ENCODE data around the gene PBX1.

PBX1 gene

DNA sequence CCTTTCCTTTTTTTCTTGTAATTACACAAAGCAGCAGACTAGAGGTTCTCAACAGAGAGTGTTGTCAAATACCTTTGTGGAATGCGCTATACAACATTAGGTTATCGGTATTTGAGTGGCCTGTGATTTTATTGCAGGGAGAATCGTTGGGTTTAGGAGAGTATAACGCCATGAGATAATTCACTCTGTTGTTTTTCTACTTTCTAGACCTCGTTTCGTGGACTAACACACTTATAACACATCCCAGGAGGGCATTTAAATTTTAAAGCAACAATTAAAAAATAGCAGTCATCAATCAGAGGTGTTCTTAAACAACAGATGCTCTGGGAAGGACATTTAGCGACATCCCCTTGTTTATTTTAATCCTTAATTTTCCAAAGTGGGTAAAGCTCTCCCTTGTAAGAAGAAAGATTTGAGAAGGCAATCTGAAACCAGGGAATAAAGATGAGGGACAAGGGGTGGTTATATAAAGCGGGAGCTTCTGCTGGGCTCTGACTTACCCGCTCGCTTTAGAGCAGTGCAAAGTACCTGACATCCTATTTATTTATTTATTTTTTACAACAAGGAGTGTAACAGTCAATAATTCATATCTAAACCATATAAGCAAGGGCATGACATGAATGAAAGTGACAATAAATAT lies 4.9 kb downstream of the PBX1 start:
- no peak for DNase-seq

DNA sequence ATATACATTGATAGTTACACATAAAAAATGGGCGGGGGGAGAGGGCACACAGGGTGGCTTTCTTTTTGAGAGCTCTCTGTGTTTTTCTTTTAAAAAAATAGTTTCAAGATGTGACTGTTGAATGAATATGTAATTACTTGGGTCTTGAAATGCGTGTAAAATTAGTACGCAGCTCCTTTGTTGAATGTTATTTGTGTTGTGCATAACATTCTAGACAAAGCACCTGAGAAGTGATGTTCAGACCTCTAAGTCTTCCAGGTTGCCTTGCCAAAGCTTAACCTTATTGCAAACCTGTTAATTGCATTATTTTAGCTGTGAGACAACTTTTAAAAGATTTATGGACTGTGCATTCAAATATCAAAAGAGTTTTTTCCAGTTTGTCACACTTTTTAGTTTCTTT lies 5.4 kb downstream of the PBX1 start:
- no peak for DNase-seq

DNA sequence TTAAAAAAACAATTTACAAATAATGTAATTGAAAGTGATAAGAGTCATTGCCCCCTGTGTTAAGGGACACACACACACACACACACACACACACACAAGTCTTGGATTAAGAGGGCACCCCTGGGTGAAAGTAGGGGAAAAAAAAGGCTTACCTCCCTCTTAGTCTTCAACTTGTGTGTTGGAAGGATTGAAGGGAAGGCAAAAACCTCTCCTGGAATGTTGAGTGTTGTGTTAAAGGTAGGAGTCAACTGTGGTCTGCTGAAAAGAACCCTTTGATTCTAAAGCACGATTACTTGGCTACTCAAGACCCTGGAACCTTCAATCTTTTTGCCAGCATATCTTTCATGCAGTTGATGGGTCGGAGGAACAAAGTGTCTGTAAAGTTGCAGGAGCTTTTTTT lies 6.4 kb downstream of the PBX1 start:
- no peak for DNase-seq

DNA sequence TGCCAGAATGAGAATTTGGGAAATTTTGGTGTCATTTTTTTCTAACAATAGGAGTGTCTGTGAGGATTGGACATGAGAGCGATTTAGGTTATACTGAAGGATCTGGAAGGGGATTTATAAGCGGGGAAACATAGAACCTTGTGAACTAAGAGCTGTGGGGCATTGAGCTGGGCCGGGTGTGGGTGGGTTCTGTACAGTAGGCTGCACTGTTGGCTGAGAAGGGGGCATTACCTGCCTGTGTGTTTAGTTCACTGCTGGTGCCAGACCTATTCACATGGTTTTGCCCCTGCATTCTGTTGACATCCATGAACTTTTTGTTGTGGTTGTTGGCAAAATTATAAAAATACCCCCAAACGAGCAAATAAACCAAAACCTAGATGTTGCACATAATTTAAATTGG lies 8.8 kb downstream of the PBX1 start:
- DNase-seq = no peak

DNA sequence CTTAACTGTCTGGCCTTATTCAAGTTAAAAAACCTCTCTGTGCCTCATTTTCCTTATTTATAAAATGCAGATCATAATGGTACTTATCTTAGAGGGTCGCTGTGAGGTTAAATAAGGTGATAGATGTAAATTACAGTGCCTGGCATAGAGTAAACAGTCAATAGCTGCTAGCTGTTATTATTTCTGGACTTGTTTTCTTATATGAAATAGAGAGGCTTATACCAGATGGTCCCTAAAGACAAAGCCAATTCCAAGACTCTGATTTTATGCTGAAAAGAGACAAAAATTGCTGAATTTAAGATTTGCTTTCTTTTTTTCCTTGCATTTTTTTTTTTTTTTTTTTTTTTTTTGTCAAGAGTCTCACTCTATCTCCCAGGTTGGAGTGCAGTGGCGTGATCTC lies 10.3 kb downstream of the PBX1 start:
- no peak for DNase-seq

DNA sequence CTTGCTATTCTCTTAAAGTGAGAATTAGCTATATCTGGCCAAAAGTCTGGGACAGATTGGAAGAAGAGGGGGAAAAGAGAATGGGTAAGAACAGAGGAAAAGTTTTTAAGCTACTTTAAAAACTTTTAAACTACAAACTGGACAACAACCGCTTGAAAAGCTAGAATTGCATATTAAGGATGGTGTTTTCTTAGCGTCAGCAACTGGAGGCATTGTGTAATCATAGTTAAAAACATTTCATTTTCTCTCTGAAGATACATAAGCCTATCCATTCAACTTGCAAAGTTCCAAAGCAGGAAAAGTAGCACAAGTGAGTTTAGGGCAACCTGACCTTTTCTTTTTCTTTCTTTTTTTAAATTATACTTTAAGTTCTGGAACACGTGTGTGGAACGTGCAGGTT lies 10.9 kb downstream of the PBX1 start:
- DNase-seq = no peak

DNA sequence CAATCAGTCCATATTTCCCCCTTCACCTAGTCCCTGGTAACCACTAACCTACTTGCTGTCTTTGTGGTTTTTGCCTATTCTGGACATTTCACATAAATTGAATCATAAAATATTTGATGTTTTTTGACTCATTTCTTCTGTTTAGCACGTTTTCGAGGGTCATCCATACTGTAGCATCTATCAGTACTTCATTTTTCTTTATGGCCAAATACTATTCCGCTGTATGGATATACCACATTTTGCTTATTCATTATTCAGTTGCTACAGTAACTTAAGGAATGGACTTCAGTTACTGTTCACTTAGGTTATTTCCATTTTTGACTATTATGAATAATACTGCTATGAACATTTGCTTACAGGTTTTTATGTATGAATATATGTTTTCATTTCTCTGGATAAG lies 12.3 kb downstream of the PBX1 start:
- DNase-seq = no peak

DNA sequence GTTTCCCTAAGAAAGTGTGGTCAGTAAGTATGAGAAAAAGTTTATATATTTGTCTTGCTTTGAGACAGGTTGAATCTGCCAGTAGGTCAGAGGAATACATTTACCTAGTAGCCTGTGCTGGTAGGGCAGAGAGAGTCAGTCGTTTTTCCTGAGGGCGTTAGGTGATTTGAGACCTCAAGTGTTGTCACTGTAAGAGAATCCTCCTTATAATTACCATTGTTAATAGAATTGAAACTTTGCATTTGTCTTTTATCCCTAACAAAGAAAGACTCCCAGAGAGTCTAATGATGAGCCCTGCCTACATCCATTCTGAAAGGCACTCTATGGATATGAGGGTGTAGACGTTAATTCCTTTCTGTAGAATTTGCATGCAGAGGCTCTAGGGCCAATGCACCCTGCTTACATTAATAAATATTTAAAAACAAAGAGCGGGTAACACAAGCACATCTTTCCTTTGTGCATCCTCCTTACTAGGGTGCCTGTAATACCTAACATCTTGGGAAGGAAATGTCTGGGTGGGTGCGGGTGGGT lies 16.4 kb downstream of the PBX1 start:
- DNase-seq = no peak

DNA sequence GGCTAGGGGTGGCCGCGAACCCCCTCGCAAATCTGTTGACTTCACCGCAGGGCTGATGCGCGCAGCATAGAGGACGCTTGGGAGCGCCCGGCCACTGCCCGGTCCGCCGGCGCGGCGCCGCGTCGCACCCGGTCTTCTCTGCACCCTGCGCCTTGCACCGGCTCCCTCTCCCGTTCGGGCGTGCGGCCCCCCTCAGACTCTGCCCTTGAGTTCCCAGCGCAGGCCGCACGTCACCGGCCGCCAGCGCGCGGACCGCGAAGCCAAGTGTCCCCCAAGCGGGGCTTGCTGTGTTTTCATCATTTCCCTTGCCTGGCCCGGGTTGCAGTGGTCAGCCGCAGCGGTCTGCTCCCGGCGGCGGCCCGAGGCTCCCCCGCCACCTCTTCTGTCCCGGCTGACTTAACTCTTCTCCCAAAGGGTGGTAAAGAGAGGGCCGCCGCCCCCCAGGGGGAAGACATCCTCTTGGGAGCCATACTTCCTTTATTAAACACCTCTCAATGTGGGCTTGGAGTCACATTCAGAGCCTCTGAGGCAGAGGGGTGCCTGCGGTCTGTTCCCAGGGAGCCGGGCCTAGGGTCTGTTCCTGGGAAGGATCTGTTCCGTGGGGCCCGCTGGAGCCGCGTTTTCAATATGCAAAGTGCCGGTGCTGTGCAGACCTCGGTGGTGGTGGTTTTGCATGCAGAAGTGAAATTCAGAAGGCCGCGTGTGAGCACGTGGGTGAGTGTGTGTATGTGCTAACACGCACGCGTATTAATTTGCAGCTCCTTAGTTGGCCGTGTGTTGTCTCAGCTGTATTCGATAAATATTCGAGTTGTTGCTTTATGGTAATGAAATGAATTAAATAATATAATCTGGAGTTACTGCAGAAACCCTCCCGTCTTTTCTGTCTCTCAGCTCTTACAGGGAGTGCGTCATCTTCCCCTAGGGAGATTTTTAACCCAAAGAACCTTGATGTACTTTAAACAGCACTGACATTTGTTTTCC lies 17.6 kb downstream of the PBX1 start:
- no peak for DNase-seq

DNA sequence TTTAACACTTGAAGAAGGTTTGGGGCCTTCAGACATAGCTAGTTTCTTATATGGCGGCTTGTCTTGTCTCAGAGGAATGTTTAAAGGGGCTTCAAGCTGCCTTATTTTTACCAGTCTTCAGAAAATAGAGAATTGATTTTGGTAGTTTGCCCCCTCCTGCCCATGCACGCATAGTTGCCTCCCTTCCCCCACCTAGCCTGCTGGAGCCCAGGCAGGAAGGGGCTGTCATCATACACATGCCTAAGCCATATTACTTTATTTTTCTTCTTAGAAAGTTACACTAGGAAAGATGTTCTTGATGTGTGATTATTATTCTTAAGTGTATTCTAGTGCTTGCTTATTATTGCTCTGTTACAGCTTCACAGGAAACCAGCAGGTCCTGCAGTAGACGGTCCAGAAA lies 18.3 kb downstream of the PBX1 start:
- no peak for DNase-seq

DNA sequence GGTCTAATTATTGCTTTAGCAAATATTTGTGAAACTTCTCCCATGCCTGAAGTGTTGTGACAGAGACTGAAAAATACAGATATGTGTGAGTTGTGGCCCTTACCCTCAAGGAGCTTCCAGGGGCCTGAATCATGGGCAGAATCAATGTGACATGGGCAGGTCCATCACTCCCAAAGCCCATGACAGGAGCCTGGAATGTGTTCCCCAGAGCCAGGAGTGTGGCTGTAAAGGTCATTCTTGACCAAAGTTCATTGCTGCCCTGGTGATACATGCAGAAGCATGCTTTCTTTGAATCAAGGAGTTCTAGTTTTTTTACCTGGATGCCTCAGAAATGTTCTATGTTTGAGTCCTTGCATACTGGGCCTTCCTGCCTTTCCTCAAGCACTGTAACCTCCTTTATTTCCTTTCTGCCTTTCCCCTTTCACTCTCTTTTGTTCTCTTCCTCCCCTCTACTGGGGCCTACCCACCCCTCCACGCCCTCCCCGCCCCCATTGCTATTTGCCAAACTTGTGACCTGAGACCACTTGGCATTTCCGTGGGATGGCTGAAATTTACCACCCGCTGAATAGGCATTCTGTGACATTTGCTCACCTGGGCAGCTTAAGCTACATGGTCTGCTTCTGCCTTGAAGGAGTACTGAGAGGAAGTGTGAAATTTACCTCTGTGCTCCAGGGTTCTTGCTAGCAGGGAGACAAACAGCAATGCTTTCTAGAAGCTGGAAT lies 19.7 kb downstream of the PBX1 start:
- no peak for DNase-seq

DNA sequence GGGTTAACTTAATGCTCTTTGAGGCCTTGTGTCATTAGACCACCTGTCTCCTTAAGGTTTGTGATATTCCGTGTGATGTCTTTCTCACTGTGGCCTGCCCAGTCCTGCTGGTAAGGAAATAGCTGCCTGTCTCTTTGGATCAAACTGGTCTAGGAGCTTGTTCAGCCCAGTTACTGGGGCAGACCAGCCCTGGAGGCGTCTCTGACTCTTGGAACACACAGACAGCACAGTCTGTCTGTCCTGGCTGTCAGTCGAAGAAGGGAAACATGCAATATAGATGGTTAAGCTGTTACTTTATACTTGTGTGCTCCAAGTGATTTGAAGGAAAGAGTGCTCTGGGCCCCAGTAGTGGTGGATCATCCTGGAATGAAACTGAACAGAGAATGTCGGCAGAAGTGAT lies 20.4 kb downstream of the PBX1 start:
- DNase-seq = no peak

DNA sequence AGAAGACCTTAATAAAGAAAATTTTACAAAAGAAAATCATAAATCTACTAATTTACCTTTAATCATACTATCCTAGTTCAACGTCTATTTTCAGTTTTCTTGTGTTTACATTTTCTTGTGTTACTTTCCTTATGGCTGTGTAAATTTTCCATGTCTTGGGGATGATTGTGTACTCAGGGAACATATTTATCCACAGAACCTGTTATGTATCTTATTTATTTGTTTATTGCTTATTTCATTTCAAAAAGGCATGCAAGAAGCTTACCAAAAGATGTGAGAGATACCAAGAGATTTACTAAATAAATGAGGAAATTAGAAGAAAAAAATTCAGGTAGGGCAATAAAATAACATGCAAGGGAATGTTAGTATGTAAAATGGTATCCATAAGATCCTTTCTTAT lies 22.8 kb downstream of the PBX1 start:
- no peak for DNase-seq

DNA sequence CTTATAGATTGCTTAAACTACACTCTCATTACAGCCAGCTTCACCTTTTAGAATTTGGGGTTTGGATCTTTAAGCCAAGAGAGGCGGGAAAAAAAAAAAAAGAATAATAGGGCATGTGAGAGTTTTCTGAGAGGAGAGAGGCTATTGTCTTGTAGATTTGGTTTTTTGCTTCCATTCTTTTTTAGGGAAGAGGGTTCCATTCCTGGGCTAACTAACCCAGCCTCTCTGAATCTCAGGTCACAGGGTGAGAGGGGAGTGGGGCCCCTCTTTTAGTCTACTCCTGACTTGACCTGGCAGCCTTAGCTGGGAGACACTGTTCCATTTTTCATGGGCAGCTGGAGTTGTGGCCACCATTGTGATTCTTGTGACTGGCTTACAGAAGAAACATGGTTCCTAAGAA lies 24.2 kb downstream of the PBX1 start:
- no peak for DNase-seq

DNA sequence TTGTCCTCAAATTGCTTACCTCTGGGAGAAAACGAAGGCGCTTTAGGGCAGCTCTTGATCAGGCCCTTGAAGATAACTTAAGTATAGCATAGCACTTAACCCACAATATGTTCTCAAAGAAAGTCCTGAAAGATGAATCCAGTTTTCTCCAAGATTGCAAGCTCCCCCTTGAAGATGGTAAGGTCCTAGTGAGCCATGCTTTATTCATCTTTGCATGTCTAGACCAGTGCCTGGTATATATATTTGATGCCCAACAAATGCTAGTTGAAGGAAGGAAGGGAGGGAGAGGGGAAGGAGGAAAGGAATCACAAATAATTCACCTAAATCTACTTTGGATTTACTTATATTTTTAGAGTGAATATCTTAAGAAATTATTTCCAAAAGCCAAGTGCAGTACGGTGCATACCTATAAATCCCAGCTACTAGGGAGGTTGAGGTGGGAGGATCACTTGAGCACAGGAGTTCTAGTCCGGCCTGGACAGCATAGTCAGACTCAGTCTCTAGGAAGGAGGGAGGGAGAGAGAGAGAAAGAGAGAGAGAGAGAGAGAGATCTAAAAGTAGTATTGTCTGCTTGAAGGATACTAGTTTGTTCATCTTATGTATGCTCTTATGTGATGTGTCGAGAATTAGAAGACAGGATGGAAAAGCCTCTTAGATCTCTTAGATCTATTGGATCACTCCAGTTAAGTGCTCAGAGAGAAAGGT lies 25.0 kb downstream of the PBX1 start:
- DNase-seq = no peak

DNA sequence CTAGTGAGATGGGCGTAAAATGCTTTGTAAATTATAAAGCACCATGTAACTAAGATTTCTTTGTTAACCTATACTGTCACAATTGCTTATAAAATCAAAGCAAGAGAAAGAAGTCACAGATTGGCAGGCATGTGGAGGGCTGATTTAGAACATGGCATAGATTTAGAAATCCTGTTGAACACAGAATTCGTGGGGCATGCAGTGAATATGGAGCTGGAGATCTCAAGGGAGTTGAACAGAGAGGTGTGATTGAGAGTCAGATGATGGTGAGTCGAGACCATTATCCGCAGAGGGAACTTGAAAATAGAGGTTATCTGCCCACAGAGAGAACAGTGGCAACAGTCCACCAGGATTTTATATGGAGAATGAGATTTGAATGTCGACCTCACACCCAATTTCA lies 27.6 kb downstream of the PBX1 start:
- no peak for DNase-seq

DNA sequence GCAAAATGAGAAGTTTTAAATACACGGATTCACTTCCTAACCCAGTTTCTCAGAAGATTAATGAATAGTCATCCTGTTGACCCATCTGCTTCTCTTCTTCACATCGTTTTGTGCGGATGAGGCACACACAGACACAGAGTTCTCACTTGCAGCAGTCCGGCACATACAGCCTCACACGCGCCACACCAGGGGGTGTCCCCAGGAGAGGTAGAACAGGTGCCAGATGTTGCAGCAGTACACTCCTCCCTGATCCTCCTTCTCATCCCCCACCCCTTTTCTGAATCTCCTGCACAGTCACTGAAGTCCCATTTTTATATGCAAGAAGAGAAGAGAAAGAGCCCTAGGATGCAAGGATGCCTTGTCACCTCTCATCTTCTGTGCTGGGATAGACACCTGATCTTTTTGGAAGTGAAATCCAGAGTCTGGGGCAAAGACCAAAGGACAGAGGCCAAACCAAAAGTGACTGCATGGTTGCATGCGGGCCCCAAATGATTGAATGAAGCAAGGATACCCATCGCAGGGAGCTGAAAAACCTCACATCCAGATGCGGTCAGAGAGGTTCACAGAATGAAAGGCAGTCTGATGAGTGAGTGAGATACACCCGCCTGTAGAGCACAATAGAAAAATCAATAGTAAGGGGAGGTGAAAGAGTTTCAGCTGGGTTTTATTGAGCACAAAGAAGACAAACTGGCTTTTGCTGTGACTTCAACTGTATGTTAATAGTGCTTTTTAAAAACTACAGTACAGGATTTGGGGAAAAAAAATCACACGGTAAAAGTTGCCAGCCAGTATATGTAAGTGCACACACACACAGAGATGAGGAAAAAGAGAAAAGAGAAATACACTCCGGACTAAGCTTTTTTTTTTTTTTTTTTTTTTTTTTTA lies 28.9 kb downstream of the PBX1 start:
- DNase-seq = no peak

DNA sequence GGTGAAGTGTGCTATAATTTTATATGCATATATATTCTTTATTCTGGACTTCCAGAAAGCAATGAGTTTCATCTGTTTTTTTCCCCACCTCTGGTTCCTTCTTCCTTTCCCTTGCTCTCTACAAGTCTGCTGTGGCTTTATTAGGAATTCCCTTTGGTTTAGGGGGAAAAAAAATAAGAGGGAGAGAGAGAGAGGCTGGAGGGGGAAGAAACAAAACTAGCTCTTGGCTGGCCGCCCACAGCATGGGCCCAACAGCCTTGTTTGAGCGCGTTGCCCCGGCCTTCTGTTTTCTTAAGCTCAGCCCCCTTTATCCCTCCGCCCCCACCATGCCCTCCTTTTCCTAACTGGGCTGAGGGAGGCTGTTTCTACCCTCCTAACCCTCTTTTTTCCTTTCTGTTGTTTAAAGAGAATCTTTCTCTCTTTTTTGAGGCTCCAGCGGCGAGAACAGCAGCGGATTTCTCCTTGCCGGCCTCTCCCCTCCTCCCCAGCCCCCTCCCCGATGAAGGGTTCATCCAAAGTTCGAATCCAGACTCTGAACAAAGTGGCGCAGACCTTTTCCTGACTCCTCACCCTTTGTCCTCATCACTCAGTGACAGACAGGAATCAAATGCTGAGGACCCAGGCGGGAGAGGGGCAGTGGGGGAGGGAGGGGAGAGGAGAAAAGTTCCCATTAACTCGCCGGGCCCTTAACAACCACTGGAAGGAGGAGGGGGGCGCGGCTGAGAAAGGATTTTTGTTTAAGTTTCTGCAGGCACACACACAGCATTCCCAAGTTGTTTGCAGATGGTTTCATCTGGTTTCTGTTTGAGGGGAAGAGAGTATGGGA lies 29.7 kb downstream of the PBX1 start:
- DNase-seq = no peak

DNA sequence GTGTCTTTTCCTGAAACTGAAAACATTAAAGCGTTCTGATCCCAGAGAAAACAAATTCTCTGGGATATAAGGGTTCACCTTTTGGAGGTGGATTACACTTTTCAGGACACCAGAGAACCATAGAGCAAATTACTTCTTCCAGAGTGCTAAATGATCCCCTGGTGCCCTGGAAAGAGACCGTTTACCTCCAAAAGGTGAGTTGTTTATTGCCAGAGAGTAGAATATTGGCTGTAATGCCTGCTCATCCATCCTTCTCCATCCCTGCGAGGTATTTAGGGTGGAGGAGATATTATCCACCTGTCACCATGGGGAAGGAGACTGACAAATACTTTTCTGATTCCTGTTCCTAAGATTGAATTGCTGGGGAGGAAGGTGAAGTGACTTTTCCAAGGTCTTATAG lies 30.4 kb downstream of the PBX1 start:
- DNase-seq = no peak

DNA sequence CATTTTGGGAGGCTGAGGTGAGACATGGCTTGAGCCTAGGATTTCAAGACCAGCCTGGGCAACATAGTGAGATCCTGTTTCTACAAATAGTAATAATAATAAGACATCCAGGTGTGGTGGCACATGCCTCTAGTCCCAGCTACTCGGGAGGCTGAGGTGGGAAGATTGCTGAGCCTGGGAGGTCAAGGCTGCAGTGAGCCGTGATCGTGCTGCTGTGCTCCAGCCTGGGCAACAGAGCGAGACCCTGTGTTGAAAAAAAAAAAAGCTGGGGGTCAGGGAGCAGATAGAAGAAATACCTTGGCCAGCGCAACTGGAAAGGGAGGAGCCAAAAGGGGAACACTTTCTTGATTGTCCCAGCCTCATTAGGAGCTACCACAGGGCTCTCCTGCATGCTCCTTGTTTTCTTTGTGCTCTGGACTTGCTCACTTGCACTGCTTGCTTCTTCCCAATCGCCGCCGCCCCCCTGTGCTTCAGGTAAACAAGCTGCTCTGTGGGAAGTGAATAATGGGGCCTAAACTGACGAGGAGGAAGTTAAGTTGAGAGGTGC lies 31.1 kb downstream of the PBX1 start:
- DNase-seq = no peak

DNA sequence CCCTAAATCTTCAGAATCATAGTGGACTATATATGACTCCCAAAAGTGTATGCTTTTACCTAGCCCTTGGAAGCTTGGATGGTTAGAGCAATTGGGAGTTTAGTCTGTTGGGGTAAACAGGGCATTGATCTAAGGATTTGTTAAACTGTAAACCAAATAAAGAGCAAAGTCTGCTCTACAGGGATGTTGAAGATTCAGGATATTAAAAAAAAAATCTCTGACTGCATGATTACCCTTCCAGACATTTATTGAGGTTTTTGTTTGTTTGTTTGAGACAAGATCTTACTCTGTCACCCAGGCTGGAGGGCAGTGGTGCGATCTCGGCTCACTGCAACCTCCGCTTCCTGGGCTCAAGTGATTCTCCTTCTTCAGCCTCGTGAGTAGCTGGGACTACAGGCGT lies 31.6 kb downstream of the PBX1 start:
- DNase-seq = no peak
